Measurements from ENCODE around the gene CDH18.

Gene CDH18

DNA sequence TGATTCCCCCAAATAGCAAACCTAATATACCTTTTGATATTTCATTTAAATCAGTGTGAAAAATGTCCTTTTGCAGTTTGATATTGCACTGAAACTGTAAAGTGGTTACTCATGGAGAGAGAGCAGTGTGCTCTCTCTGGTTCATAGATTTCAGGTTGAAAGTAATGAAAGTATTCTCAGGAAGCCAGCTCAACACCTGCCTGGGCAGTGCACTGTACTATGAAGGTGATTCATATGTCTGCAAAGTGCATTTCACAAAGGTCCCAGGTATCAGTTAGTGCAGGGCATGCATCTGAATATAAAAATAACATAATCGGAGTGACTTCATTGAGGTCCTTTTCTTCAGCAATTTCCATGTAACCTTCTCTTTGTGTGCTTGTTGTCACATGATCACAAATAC is 274.3 kb downstream of the CDH18 start:
- TF ChIP-seq, protein P1, sequence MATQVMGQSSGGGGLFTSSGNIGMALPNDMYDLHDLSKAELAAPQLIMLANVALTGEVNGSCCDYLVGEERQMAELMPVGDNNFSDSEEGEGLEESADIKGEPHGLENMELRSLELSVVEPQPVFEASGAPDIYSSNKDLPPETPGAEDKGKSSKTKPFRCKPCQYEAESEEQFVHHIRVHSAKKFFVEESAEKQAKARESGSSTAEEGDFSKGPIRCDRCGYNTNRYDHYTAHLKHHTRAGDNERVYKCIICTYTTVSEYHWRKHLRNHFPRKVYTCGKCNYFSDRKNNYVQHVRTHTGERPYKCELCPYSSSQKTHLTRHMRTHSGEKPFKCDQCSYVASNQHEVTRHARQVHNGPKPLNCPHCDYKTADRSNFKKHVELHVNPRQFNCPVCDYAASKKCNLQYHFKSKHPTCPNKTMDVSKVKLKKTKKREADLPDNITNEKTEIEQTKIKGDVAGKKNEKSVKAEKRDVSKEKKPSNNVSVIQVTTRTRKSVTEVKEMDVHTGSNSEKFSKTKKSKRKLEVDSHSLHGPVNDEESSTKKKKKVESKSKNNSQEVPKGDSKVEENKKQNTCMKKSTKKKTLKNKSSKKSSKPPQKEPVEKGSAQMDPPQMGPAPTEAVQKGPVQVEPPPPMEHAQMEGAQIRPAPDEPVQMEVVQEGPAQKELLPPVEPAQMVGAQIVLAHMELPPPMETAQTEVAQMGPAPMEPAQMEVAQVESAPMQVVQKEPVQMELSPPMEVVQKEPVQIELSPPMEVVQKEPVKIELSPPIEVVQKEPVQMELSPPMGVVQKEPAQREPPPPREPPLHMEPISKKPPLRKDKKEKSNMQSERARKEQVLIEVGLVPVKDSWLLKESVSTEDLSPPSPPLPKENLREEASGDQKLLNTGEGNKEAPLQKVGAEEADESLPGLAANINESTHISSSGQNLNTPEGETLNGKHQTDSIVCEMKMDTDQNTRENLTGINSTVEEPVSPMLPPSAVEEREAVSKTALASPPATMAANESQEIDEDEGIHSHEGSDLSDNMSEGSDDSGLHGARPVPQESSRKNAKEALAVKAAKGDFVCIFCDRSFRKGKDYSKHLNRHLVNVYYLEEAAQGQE (IDR thresholded peaks at IDR 0.05; ENCODE audit: insufficient read depth in 1 of 2, low read depth in 2 of 2, low read length in 2 of 2), result no peak
- TF ChIP-seq TAF1 (IDR thresholded peaks at IDR 0.05; ENCODE audit: borderline replicate concordance, insufficient read depth, low read length), result no peak
- TF ChIP-seq SIN3A (IDR thresholded peaks at IDR 0.05; ENCODE audit: borderline replicate concordance, insufficient read depth, low read length), result no peak
- TF ChIP-seq FOXP2 (optimal IDR thresholded peaks at IDR 0.05; ENCODE audit: borderline replicate concordance, extremely low read depth, extremely low read length, insufficient read depth), result no peak
- no peak for TF ChIP-seq POLR2AphosphoS5 (IDR thresholded peaks at IDR 0.05; ENCODE audit: low read depth, low read length)

DNA sequence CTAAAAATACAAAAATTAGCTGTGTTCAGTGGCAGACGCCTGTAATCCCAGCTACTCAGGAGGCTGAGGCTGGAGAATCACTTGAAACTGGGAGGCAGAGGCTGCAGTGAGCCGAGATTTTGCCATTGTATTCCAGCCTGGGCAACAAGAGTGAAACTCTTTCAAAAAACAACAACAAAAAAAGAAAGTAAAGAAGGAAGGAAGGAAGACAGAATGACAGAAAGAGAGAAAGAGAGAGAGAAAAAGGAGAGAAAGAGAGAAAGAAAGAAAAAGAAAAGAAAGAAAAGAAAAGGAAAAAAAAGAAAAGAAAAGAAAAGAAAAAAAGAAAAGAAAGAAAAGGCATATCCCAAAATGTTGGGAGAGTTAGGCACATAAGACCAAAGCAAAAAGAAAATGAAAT is 278.6 kb downstream of the CDH18 start:
- TF ChIP-seq FOXP2 (optimal IDR thresholded peaks at IDR 0.05; ENCODE audit: borderline replicate concordance, extremely low read depth, extremely low read length, insufficient read depth), result no peak
- no peak for TF ChIP-seq POLR2AphosphoS5 (IDR thresholded peaks at IDR 0.05; ENCODE audit: low read depth, low read length)
- TF ChIP-seq, protein P1 (IDR thresholded peaks at IDR 0.05; ENCODE audit: insufficient read depth in 1 of 2, low read depth in 2 of 2, low read length in 2 of 2), result no peak
- no peak for TF ChIP-seq SIN3A (IDR thresholded peaks at IDR 0.05; ENCODE audit: borderline replicate concordance, insufficient read depth, low read length)
- TF ChIP-seq TAF1 (IDR thresholded peaks at IDR 0.05; ENCODE audit: borderline replicate concordance, insufficient read depth, low read length), result no peak

GRCh38 chr5:19706776-19707175 is 281.2 kb downstream of the CDH18 start:
- no peak for TF ChIP-seq TAF1 (IDR thresholded peaks at IDR 0.05; ENCODE audit: borderline replicate concordance, insufficient read depth, low read length)
- no peak for TF ChIP-seq FOXP2 (optimal IDR thresholded peaks at IDR 0.05; ENCODE audit: borderline replicate concordance, extremely low read depth, extremely low read length, insufficient read depth)
- TF ChIP-seq, protein P1 (IDR thresholded peaks at IDR 0.05; ENCODE audit: insufficient read depth in 1 of 2, low read depth in 2 of 2, low read length in 2 of 2), result no peak
- no peak for TF ChIP-seq SIN3A (IDR thresholded peaks at IDR 0.05; ENCODE audit: borderline replicate concordance, insufficient read depth, low read length)
- no peak for TF ChIP-seq POLR2AphosphoS5 (IDR thresholded peaks at IDR 0.05; ENCODE audit: low read depth, low read length)

DNA sequence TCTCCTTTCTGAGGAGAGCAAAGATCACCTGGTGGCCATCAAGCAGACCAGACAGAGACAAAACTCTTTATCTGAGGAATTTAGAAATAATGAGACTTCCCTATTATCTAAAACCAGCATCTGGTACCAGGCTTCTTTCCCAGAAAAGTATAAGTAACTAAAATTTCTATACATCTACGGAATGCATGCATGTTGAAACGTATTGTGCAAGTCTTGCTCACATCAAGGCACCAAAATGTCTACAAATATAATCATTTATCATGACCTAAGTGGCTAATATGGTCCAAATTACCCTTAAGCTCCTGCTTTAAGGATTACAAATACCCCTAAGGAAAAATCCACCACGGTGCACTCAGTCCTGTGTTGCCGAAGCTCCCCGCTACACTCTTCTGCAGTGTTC is 286.3 kb downstream of the CDH18 start:
- TF ChIP-seq FOXP2 (optimal IDR thresholded peaks at IDR 0.05; ENCODE audit: borderline replicate concordance, extremely low read depth, extremely low read length, insufficient read depth), result no peak
- TF ChIP-seq, protein P1 (IDR thresholded peaks at IDR 0.05; ENCODE audit: insufficient read depth in 1 of 2, low read depth in 2 of 2, low read length in 2 of 2), result no peak

DNA sequence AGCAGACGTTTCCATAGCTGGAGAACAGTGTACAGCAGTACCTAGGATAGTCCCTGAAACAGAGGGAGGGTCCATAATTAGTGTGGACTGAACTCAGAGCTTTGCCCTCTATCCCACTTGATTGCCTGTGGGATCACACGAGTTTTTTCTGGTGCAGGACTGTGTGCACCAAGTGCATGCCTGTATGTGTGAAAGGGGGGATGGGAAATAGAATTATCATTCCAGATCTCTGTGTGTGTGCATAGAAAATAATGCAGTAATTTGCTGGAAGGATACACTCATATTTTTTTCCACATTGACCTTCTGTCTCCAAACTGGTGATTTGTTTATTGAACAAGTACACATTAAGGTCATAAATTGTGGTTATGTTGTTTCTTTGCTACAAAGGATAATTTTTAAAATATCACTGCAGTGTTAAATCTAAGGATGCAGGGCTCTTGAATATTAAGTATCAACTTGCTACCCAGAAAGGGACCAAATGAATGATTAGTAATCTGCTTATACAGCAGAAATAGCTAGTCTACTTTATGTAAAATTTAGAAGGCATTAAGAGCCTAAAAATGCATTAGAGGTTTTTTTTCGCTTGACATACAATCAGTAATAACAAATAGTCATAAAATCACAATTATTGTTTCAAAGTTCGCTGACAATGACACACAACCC is 292.9 kb downstream of the CDH18 start:
- TF ChIP-seq FOXP2 (optimal IDR thresholded peaks at IDR 0.05; ENCODE audit: borderline replicate concordance, extremely low read depth, extremely low read length, insufficient read depth), result no peak
- TF ChIP-seq, protein P1 (IDR thresholded peaks at IDR 0.05; ENCODE audit: insufficient read depth in 1 of 2, low read depth in 2 of 2, low read length in 2 of 2), result no peak
- no peak for TF ChIP-seq POLR2AphosphoS5 (IDR thresholded peaks at IDR 0.05; ENCODE audit: low read depth, low read length)
- no peak for TF ChIP-seq SIN3A (IDR thresholded peaks at IDR 0.05; ENCODE audit: borderline replicate concordance, insufficient read depth, low read length)
- no peak for TF ChIP-seq TAF1 (IDR thresholded peaks at IDR 0.05; ENCODE audit: borderline replicate concordance, insufficient read depth, low read length)
